ENCODE measurements around the gene IFIT2.

DNA sequence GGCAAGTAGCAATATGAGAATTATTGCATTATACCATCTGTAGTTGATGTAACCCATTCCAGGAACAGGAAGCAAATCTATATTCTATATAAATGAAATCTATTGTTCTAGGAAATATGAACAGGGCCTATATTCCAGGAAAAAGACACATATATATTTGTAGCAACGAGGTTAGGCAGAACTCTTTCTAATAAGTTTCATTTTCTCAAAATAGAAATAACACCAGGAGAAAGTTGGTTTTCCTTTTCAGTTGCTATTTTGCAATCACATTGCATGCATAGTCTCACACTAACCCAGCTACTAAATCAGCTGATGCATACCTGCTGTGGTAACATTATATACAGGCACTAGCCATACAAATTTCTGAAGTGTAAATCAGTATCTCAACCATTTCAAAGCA, 6.2 kb upstream of the IFIT2 start:
- TF ChIP-seq, protein P1, sequence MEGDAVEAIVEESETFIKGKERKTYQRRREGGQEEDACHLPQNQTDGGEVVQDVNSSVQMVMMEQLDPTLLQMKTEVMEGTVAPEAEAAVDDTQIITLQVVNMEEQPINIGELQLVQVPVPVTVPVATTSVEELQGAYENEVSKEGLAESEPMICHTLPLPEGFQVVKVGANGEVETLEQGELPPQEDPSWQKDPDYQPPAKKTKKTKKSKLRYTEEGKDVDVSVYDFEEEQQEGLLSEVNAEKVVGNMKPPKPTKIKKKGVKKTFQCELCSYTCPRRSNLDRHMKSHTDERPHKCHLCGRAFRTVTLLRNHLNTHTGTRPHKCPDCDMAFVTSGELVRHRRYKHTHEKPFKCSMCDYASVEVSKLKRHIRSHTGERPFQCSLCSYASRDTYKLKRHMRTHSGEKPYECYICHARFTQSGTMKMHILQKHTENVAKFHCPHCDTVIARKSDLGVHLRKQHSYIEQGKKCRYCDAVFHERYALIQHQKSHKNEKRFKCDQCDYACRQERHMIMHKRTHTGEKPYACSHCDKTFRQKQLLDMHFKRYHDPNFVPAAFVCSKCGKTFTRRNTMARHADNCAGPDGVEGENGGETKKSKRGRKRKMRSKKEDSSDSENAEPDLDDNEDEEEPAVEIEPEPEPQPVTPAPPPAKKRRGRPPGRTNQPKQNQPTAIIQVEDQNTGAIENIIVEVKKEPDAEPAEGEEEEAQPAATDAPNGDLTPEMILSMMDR (conservative IDR thresholded peaks at IDR 0.05; ENCODE audit: low read depth, low read length) = no peak
- no peak for TF ChIP-seq EZH2 (IDR thresholded peaks at IDR 0.05; ENCODE audit: borderline replicate concordance, low read depth, low read length, poor library complexity, severe bottlenecking)

Data from A673 (cell line).